GM18502 (cell line): ENCODE measurements around the gene KLHL29.
A peak's percentile ranks its signal among the peaks of the same experiment; 100 is the strongest.

Experiments
- ATAC-seq: cut with Tn5 transposase; IDR thresholded peaks from one replicate; pipeline ENCODE4 v1.9.1; 2021; ENCODE audit warnings: mild to moderate bottlenecking; ENCODE audit not compliant: unreplicated experiment, poor library complexity

The KLHL29 gene

GRCh38 chr2:23486684-23487075, 101.7 kb downstream of the KLHL29 start:
- ATAC-seq, result no peak

GRCh38 chr2:23487735-23488492, 102.9 kb downstream of the KLHL29 start:
- no peak for ATAC-seq

- no peak for ATAC-seq
These were observed 103.6 kb downstream of the KLHL29 start for GRCh38 chr2:23488584-23488983.

- ATAC-seq, result no peak
These were observed 104.7 kb downstream of the KLHL29 start for GRCh38 chr2:23489471-23490322.

- ATAC-seq, result no peak
These were observed 106.8 kb downstream of the KLHL29 start for GRCh38 chr2:23491591-23492336.

GRCh38 chr2:23492337-23492675, 107.3 kb downstream of the KLHL29 start:
- ATAC-seq, result no peak

- no peak for ATAC-seq
These were observed 107.9 kb downstream of the KLHL29 start for GRCh38 chr2:23492921-23493320.

GRCh38 chr2:23493846-23494245, 108.9 kb downstream of the KLHL29 start:
- ATAC-seq, result no peak

- ATAC-seq, result no peak
These were observed 109.3 kb downstream of the KLHL29 start for GRCh38 chr2:23494286-23494685.

GRCh38 chr2:23495661-23496114, 110.7 kb downstream of the KLHL29 start:
- ATAC-seq, result no peak

GRCh38 chr2:23496456-23496855, 111.5 kb downstream of the KLHL29 start:
- no peak for ATAC-seq

- peak; percentile 43 for ATAC-seq
These were observed 112.1 kb downstream of the KLHL29 start for GRCh38 chr2:23497063-23497462.

GRCh38 chr2:23497536-23497935, 112.6 kb downstream of the KLHL29 start:
- no peak for ATAC-seq

- no peak for ATAC-seq
These were observed 114.0 kb downstream of the KLHL29 start for GRCh38 chr2:23498943-23499342.

GRCh38 chr2:23499439-23499838, 114.5 kb downstream of the KLHL29 start:
- no peak for ATAC-seq

GRCh38 chr2:23500836-23501235, 115.9 kb downstream of the KLHL29 start:
- no peak for ATAC-seq

- no peak for ATAC-seq
These were observed 117.1 kb downstream of the KLHL29 start for GRCh38 chr2:23502096-23502495.

GRCh38 chr2:23503097-23503496, 118.1 kb downstream of the KLHL29 start:
- ATAC-seq, result no peak

- no peak for ATAC-seq
These were observed 118.7 kb downstream of the KLHL29 start for GRCh38 chr2:23503682-23504081.

GRCh38 chr2:23504591-23504990, 119.6 kb downstream of the KLHL29 start:
- no peak for ATAC-seq
